Adrenal gland (tissue), 12 donors: ENCODE measurements around the gene AKAP13. TPM values are rescaled to one million over a fixed set of nuclear protein-coding genes. Genes with fewer than 3 reads are reported as not detected.
A peak's percentile ranks its signal among the peaks of the same experiment; 100 is the strongest.

Experiments
- DNase-seq, 7 donors: peaks; one replicate each; pipeline ENCODE4 v3.0.0-alpha.2; 2019 to 2020
- H3K27ac ChIP-seq, 5 donors: fragments of 200-600 bp; sonication (generic) in 4 of 5; 1 replicate in 3 of 5; 2 replicates in 2 of 5; pipeline versions ENCODE4 v1.5.1 to v1.8.0; 2016 to 2020; ENCODE audit warnings: mild to moderate bottlenecking in 1 of 5
- H3K27me3 ChIP-seq: fragments of 200-600 bp; 2 replicates; pipeline ENCODE4 v1.8.0; 2021
- H3K36me3 ChIP-seq, 2 donors: fragments of 200-600 bp; replicated peaks in 1 of 2; 1 replicate in 1 of 2; 2 replicates in 1 of 2; pipeline versions ENCODE4 v1.5.1 to v1.8.0; 2018 to 2022
- H3K4me1 ChIP-seq, 2 donors: fragments of 200-600 bp; replicated peaks in 1 of 2; 1 replicate in 1 of 2; 2 replicates in 1 of 2; pipeline versions ENCODE4 v1.5.1 to v1.8.0; 2018 to 2021
- H3K4me3 ChIP-seq, 4 donors: fragments of 200-600 bp; sonication (generic) in 3 of 4; one replicate each; pipeline ENCODE4 v1.5.1; 2016 to 2018
- H3K9me3 ChIP-seq, 3 donors: fragments of 200-600 bp; sonication (generic) in 1 of 3; replicated peaks in 1 of 3; 1 replicate in 2 of 3; 2 replicates in 1 of 3; pipeline versions ENCODE4 v1.5.1 to v1.8.0; 2016 to 2021
- CTCF ChIP-seq, 6 experiments: fragments of 450-650 bp in 4 of 6; fragments of 200-600 bp in 2 of 6; sonication (generic) in 1 of 6; IDR thresholded peaks; 1 replicate in 5 of 6; 2 replicates in 1 of 6; pipeline versions ENCODE4 v1.5.1 to v1.8.0; 2016 to 2021; ENCODE audit warnings: antibody characterized with exemption in 6 of 6, mild to moderate bottlenecking in 2 of 6, moderate library complexity in 1 of 6
- POLR2A ChIP-seq, 2 donors: fragments of 450-650 bp; IDR thresholded peaks; one replicate each; pipeline ENCODE4 v1.6.1; 2017; ENCODE audit warnings: antibody characterized with exemption in 2 of 2, mild to moderate bottlenecking in 2 of 2, moderate library complexity in 1 of 2
- WGBS, 4 donors: extraction: QIAGEN DNeasy Blood & Tissue Kit in 2 of 4; methylation state at CpG; one replicate each; pipeline versions ENCODE4 v1.1.5 to v1.1.7; 2013 to 2017; 5-methylcytosine and 5-hydroxymethylcytosine counted together
- intact Hi-C, 2 donors: fragments of 100-400 bp; cut with DNase I; formaldehyde crosslinking; loops; one replicate each; pipeline versions ENCODE4 v1.14.1 to v1.15.0; 2022 to 2023
- polyA plus RNA-seq, 3 donors: library from polyadenylated mRNA; stranded (reverse); fragments of 200-250 nt in 2 of 3; fragments of 350-450 nt in 1 of 3; fragmentation: Illumina TruSeq in 1 of 3; extraction: RNeasy Lipid Tissue Mini Kit (QIAGEN cat#74804) in 1 of 3; gene quantifications; one replicate each; pipeline ENCODE4 v1.2.3, GENCODE V29; 2013 to 2014
- total RNA-seq, 9 donors: library from RNA; depleted of rRNA in 4 of 9; stranded (reverse); fragments of >200 nt in 4 of 9; fragments of 120-200 nt in 1 of 9; fragmentation: NEBNext Ultra II Directional in 1 of 9; extraction: Animal tissue kit (Norgen Biotek cat#: 25700) in 1 of 9; gene quantifications; one replicate each; pipeline versions ENCODE4 v1.1.0 to v1.2.4, GENCODE V29; 2013 to 2023
- donor health status: healthy with polysubstance abuse.
- donor health status: Bipolar disorder and iron deficiency.
- donor health status: DM: yes; HTN: yes; CAD: no.
- donor health status: DM: no; HTN: no; CAD: no.
- donor health status: DM: no; HTN: no; CAD: no.
- donor health status: DM: yes; HTN: yes; CAD: no.

The AKAP13 gene
- total and polyA plus RNA-seq, 12 donors, result 42.7 to 144 (median 89.2) TPM

- Histone ChIP-seq H3K9me3 (no peaks in the 10 kb centered on the region), H3K4me3 (no peak overlapping the region), H3K4me1 (peaks cover 0 to 23% of the 10 kb centered on the region in 2 donors), H3K36me3 (no peaks in the 10 kb centered on the region), H3K27ac (no peak overlapping the region), H3K27me3 (no peaks in the 10 kb centered on the region)
- 83 to 94% (median 88%) methylated on average over 8 to 10 of the region's 10 CpGs for WGBS, 4 donors
- no peak for DNase-seq
- intact Hi-C loops, result no loop called here
- TF ChIP-seq CTCF (IDR thresholded peaks at IDR 0.05) (no peak), POLR2A (IDR thresholded peaks at IDR 0.05) (no peak)
These were observed 397.8 kb downstream of the AKAP13 start for GRCh38 chr15:85778107-85778776.

GRCh38 chr15:85779249-85779648, 398.8 kb downstream of the AKAP13 start:
- Histone ChIP-seq H3K27ac (no peak overlapping the region), H3K27me3 (no peaks in the 10 kb centered on the region), H3K4me1 (peaks cover 0 to 23% of the 10 kb centered on the region in 2 donors), H3K4me3 (no peak overlapping the region), H3K36me3 (no peaks in the 10 kb centered on the region), H3K9me3 (no peaks in the 10 kb centered on the region)
- no peak for DNase-seq
- WGBS, 4 donors, result 96 to 100% (median 97%) methylated on average over 1 of the region's 1 CpG
- no peak for TF ChIP-seq POLR2A (IDR thresholded peaks at IDR 0.05)
- TF ChIP-seq CTCF (IDR thresholded peaks at IDR 0.05), result no peak
- intact Hi-C loops, result no loop called here

- intact Hi-C loops, result loop anchor here in 1 of 2 donors (10.0 kb wide), 1 partner anchor 46 kb away; no protein-coding TSS in a partner anchor
- no peaks in the 10 kb centered on the region for H3K9me3 ChIP-seq
- peak overlapping the region in 1 of 5 donors; percentile 37 for H3K27ac ChIP-seq
- DNase-seq, result no peak
- TF ChIP-seq POLR2A (IDR thresholded peaks at IDR 0.05) (no peak), CTCF (IDR thresholded peaks at IDR 0.05) (no peak)
- no peaks in the 10 kb centered on the region for H3K27me3 ChIP-seq
- 85 to 97% (median 92%) methylated on average over 6 to 8 of the region's 8 CpGs for WGBS, 4 donors
- H3K4me1 ChIP-seq, result peaks cover 3 to 28% of the 10 kb centered on the region in 2 donors
- no peaks in the 10 kb centered on the region for H3K36me3 ChIP-seq
- H3K4me3 ChIP-seq, result no peak overlapping the region
These were observed 400.0 kb downstream of the AKAP13 start for GRCh38 chr15:85780225-85780985.

GRCh38 chr15:85781099-85781498, 400.7 kb downstream of the AKAP13 start:
- WGBS, 4 donors, result 33 to 72% (median 57%) methylated on average over 5 to 7 of the region's 7 CpGs
- Histone ChIP-seq H3K4me3 (no peak overlapping the region), H3K36me3 (no peaks in the 10 kb centered on the region), H3K4me1 (peaks cover 10 to 35% of the 10 kb centered on the region in 2 donors), H3K27me3 (no peaks in the 10 kb centered on the region), H3K9me3 (no peaks in the 10 kb centered on the region), H3K27ac (peak overlapping the region in 1 of 5 donors; percentile 37)
- no peak for TF ChIP-seq CTCF (IDR thresholded peaks at IDR 0.05)
- TF ChIP-seq POLR2A (IDR thresholded peaks at IDR 0.05), result no peak
- no peak for DNase-seq
- intact Hi-C loops, result loop anchor here in 1 of 2 donors (10.0 kb wide), 1 partner anchor 46 kb away; no protein-coding TSS in a partner anchor
